ENCODE measurements around the gene ANKRD13D.

ANKRD13D gene

DNA sequence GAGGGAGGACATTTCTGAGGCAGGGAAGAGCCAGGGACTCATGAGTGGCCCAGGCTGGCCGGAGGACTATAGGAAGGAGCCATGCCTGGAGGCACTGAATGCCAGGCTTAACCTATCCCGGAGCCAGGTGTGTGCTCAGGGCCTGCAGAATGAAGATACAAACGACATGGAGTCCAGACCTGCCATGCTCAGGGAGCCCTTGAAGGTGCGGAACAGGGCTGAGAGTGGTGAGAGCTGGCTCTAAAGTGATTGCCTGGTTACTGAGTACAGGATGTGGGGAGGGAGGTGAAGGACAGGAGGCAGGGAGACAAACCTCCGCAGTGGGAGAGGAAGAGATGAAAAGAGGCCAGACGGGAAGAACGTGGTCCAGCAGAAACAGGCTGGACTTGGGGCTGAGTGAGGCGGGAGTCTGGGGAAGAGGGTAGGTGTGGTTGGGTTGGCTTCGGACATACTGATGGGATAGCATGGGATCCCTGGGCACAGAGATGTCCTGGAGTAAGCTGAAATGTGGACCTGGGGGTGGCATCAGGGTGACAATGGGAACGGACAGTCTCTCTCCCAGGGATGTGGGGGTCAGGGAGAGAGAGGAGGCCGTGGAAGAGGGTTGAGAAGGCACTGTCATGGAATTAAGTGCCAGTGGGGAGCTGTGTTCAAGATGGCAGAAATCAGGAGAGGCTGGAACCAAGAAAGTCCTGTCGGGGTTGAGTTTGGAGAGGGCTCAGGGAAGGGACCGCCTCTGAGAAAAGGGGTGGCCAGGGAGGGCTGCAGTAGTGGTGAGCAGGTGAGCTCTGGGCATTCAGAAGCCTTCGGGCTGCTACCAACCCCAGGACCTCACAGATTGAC lies 1.5 kb upstream of the ANKRD13D start:
- no peak for FAIRE-seq

GRCh38 chr11:67288198-67288451 lies 978 bp upstream of the ANKRD13D start:
- no peak for FAIRE-seq

DNA sequence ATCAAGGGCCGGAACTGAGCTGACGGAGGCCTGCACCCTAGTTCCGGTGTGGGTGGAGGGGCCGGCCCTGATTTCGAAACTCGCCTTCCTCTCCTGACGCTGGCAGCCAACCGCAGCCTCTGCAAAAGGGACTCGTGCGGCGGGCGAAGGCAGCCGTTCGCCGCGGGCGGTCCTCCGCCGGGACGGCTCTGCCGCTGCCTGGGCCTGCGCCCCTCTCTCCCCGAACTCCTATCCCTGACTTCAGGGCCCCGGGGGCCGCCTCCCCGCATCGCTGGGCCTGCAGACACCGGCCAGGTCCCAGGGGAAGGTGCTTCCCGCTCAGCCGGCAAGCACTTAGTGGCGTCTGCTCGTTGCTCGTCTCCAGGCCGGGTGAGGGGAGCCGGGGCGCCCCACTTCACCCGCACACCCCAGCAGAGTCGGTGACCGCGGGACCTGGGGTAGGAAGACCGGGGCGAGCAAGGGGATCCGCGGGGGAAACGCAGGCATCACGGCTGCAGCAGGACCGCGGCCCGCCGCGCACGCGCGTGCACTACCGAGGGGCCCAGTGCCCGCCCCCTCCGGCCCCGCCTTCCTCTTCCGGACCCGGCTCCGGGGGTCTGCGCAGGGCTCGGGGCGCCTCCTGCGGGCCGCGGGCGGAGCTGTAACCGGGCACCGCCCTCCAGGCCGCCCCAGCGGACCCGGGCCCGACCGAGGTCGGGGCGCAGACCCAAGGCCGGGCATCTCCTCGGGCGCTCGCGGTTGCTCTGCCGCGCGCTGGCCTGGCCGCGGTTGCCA lies 464 bp upstream of the ANKRD13D start:
- no peak for FAIRE-seq

DNA sequence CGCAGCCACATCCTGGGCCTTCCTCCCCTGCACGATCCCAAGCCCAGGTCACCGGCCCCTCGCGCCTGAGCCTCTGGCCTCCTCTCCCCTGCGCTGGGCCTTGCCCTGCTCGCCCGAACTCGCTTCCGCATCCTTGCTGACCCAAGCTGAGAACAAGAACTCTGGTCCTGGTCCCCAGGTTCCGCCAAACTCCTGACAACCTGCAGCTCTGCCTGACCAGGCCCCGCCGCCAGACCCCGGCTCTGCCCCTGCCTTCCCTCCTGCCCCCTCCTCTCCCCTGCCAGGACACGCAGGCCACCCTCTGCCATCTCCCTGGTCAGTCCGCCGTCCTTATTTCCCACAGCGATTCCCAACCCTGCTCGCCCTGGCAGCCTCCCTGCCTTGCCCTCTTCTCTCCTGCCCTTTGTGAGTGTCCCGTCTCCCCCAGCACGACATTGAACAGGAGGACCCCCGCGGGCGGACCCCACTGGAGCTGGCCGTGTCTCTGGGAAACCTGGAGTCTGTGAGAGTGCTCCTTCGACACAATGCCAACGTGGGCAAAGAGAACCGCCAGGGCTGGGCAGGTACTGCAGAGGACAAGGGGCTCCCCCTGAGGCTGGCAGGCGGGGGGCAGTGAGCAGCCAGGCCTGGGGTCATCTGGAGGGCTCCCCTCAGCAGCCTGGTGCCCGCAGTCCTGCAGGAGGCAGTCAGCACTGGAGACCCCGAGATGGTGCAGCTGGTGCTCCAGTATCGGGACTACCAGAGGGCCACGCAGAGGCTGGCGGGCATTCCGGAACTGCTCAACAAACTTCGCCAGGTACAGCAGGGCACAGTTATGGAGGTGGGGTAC lies 762 bp downstream of the ANKRD13D start:
- no peak for FAIRE-seq

- FAIRE-seq: no peak
Observed at GRCh38 chr11:67290801-67291200, 1.7 kb downstream of the ANKRD13D start.

DNA sequence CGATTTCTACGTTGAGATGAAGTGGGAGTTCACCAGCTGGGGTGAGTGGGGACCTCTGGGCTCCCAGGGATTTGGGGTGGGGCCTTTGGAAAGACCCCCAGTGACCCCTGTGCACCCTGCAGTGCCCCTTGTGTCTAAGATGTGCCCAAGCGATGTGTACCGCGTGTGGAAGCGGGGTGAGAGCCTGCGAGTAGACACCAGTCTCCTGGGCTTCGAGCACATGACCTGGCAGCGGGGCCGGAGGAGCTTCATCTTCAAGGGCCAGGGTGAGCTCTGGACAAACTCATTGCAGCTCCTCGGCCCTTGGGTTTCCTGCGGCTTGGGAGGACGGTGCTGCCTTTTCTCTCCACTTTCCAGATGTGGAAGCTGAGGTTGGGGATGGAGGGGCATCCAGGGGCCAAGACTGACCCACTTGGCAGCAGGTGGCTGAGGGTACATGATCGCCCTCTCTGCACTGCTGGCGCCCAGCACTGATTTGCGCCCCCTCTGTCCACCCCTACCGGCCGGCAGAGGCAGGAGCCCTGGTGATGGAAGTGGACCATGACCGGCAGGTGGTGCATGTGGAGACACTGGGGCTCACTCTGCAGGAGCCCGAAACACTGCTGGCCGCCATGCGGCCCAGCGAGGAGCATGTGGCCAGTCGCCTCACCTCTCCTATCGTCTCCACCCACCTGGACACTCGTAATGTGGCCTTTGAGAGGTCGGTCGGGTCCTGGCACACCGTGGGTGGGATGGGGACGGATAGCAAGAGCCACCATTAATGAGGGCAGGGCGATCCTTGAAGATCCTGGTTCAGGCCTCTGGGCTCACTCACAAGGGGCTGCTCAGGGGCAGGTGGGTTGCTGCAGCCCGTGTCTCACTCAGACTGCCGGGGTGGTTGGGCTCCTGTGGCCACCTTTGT lies 2.6 kb downstream of the ANKRD13D start:
- no peak for FAIRE-seq

GRCh38 chr11:67292671-67293070 lies 3.6 kb downstream of the ANKRD13D start:
- no peak for FAIRE-seq

GRCh38 chr11:67293090-67293489 lies 4.0 kb downstream of the ANKRD13D start:
- FAIRE-seq: no peak

GRCh38 chr11:67295846-67296245 lies 6.7 kb downstream of the ANKRD13D start:
- no peak for FAIRE-seq

DNA sequence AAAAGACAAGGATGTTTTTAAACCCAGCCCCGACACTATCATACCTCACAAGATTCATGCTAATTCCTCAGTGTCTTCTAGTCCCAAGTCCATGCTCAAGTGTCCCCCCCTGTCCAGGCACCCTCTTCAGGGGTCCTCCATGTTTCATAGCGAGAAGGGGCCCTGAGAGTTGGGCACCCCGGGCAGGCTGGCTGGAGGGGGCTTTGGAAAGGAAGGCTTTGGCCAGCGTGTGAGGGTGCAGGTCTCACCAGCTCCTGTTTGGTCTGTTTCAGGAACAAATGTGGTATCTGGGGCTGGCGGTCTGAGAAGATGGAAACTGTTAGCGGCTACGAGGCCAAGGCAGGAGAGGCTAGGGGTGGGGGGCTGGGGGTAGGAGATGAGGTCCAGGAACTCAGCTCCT lies 9.7 kb downstream of the ANKRD13D start:
- no peak for FAIRE-seq

DNA sequence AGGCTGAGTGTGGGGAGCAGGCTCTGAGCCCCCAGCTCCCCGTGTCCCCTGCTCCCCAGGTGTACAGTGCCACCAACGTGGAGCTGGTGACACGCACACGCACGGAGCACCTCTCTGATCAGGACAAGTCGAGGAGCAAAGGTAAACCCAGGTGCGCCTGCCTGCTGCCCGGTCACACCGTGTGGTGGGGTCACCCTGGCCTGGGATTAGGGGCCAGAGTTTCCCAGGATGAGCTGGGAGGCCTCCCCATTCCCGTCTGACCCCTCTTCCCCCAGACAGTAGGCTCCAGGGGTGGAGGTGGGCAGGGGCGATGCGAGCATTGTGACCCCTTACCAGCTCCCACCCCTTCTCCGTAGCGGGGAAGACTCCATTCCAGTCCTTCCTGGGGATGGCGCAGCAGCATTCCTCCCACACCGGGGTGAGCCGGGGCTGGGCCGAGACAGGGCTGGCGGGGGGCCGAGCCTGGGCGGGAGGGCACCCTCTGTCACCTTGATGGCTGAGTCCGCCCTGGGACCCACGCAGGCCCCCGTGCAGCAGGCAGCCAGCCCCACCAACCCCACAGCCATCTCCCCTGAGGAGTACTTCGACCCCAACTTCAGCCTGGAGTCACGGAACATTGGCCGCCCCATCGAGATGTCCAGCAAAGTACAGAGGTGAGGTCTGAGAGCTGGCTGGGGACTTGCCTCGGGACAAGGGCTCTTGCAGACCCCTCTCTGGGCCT lies 10.5 kb downstream of the ANKRD13D start:
- no peak for FAIRE-seq

- no peak for FAIRE-seq
Observed at GRCh38 chr11:67300256-67300755, 11.2 kb downstream of the ANKRD13D start.

DNA sequence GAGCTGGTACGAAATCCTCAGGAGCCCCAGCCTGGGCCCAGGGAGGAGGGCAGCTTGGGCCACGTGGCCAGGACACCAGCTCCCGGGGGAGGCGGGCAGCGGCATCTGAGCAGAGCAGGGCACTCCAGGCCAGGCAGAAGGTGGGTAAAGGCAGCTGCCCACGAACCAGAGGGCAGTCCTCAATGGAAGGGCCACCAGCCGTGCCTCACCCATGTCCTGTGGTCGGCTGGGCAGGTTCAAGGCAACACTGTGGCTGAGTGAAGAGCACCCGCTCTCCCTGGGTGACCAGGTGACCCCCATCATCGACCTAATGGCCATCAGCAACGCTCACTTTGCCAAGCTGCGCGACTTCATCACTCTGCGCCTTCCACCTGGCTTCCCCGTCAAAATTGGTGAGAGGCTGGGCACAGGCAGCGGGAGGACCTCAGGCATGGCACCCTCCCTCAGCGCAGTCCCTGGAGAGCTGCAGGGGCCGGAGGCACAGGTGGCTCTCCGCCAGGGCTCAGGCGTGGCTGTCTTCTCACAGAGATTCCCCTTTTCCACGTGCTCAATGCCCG lies 11.7 kb downstream of the ANKRD13D start:
- FAIRE-seq: no peak

DNA sequence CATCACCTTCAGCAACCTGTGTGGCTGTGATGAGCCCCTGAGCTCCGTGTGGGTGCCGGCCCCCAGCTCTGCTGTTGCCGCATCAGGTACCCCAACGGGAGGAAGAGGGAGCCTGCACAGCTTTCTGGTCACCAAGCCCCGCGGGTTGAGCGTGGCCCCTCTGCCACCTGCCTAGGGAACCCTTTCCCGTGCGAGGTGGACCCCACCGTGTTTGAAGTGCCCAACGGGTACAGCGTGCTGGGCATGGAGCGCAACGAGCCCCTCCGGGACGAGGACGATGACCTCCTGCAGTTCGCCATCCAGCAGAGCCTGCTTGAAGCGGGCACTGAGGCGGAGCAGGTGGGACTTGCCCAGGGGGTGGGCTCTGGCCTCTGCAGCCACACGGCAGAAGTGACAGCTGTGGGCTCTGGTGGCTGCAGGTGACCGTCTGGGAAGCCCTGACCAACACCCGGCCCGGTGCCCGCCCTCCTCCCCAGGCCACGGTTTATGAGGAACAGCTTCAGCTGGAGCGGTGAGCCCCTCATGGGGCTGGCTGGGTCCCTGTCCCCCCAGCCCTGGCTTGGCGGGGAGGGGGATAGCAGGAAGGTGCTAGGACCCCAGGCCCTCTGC lies 12.3 kb downstream of the ANKRD13D start:
- no peak for FAIRE-seq

GRCh38 chr11:67301951-67302516 lies 12.9 kb downstream of the ANKRD13D start:
- no peak for FAIRE-seq

DNA sequence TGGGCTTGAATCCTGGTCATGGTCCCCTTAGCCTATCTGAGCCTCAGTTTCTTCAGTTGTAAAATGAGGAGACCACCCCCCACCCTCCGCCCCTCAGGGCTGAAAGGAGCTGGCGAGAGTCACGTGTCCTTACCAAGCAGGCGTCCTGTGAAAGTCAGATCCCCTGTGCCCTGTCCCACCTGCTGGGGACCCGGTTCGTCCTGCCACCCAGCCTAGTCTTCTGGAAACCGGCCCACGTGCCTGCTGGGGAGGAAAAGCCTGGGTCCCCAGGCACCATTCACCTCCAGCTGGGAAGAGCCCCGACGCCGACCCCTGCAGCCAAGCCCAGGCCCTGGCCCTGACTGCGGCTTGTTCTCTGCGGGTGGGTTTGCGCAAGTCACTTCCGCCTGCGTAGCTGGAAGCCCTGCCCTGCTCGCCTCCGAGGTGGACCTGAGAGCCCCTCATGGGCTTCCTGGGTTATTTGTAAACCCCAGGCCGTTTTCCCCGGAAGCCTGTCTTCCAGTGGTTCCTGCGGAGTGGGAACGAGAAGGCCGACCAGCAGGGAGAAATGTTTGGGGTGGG lies 13.5 kb downstream of the ANKRD13D start:
- FAIRE-seq: no peak

DNA sequence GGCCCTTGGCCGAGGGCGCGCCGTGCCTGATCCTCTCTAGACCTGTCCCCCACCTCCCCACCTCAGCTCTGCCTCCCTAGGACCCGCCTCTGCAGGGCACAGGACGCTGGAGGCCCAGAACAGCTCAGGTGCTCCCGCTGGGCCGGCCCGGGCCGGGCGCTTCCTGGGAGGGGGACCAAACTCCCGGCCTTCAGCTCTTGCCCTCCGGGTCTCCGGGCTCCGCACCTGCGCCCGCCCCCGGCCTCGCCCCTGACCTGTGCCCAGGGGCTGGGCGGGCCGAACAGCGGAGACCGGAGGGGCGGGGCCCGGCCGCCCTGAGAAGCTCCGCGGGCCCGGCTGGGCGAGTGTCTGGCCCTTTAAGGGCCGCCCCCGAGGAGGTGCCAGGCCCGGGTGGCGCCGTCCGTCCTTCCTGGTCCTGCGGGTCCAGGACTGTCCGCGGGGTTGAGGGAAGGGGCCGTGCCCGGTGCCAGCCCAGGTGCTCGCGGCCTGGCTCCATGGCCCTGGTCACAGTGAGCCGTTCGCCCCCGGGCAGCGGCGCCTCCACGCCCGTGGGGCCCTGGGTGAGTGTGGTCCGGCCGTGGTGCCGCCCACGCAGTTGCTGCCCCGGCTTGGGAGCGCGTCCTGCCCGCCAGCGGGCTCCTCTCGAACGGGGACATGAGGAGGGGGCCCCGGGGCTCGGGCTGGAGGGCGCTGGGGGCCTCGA lies 14.2 kb downstream of the ANKRD13D start, which contains the start of gene SSH3:
SSH3 (plus strand) TSS at position 399 of the 703 bp plus-strand sequence; CDS start at position 495, 96 bp downstream.
- no peak for FAIRE-seq

DNA sequence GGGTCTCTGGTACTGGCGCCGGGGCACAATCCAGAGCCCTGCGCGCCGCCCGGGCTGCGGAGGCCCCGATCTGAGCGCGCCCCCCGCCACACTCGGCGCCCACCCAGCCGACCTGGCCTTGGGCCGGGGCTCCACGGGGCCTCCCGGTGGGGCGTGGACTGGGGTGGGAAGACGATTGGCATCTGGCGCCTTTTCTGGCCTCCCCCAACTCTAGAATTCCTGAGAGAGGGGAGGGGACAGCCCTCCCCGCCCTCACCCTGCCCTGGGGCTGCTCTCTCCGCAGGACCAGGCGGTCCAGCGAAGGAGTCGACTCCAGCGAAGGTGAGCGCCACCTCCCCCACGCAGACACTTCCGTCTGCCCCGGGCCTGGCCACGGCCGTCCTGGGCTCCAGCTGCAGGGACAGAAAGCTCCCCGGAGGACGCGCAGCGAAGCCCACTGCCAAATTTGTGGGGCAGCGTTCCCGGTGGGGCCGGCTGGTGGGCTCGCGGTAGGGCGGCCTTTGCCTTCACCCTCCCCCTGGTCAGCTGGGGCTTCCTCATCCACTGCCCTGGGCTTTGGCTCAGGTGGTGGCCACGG lies 14.8 kb downstream of the ANKRD13D start:
- FAIRE-seq: no peak
